Common myeloid progenitor, CD34-positive (primary cell): Measurements from ENCODE around the gene CDH13.

ENCODE experiments used
- CTCF ChIA-PET: fragments of 350-600 bp; sonication (Branson Sonifier 250); formaldehyde crosslinking; loops from one replicate; lab custom pipeline; 2021; ENCODE audit warnings: antibody characterized with exemption; lab: Charles Lee
- POLR2A ChIA-PET: fragments of 350-600 bp; sonication (Branson Sonifier 250); formaldehyde crosslinking; loops from one replicate; lab custom pipeline; 2021; ENCODE audit warnings: antibody characterized with exemption; lab: Charles Lee
- DNase-seq, 3 donors: peaks; one replicate each; pipeline versions ENCODE4 v3.0.0 to v3.0.0-alpha.2; 2013
- H3K27ac ChIP-seq, 2 experiments: 1 replicate in 1 of 2; 2 replicates in 1 of 2; pipeline ENCODE4 v1.7.0; 2013; ENCODE audit warnings: inconsistent platforms in 2 of 2, low read length in 2 of 2, mild to moderate bottlenecking in 2 of 2, low read depth in 1 of 2, moderate library complexity in 1 of 2; ENCODE audit not compliant: severe bottlenecking in 2 of 2, insufficient read depth in 1 of 2, poor library complexity in 1 of 2
- H3K27me3 ChIP-seq, 5 experiments: replicated peaks in 2 of 5; 1 replicate in 3 of 5; 2 replicates in 2 of 5; pipeline versions ENCODE4 v1.6.1 to v1.7.0; 2013; ENCODE audit warnings: low read length in 4 of 5, mild to moderate bottlenecking in 2 of 5, moderate library complexity in 2 of 5, inconsistent platforms in 1 of 5; ENCODE audit not compliant: insufficient read depth in 5 of 5, control insufficient read depth in 4 of 5
- H3K36me3 ChIP-seq, 4 experiments: 1 replicate in 2 of 4; 2 replicates in 2 of 4; pipeline versions ENCODE4 v1.6.1 to v1.7.0; 2013; ENCODE audit warnings: low read length in 3 of 4, control low read depth in 1 of 4, mild to moderate bottlenecking in 1 of 4; ENCODE audit not compliant: control insufficient read depth in 4 of 4, insufficient read depth in 4 of 4
- H3K4me1 ChIP-seq, 4 experiments: 1 replicate in 3 of 4; 2 replicates in 1 of 4; pipeline versions ENCODE4 v1.6.1 to v1.7.1; 2013; ENCODE audit warnings: low read length in 3 of 4, mild to moderate bottlenecking in 3 of 4, control low read depth in 1 of 4, inconsistent platforms in 1 of 4, moderate library complexity in 1 of 4; ENCODE audit not compliant: control insufficient read depth in 4 of 4, insufficient read depth in 4 of 4; ENCODE audit errors: control extremely low read depth in 1 of 4
- H3K4me3 ChIP-seq, 7 experiments: 1 replicate in 4 of 7; 2 replicates in 3 of 7; pipeline versions ENCODE4 v1.5.1 to v1.7.0; 2013; ENCODE audit warnings: mild to moderate bottlenecking in 7 of 7, low read length in 6 of 7, moderate library complexity in 6 of 7, inconsistent platforms in 2 of 7, low read depth in 2 of 7, control low read depth in 1 of 7; ENCODE audit not compliant: insufficient read depth in 4 of 7, control insufficient read depth in 1 of 7; ENCODE audit errors: extremely low read depth in 1 of 7
- H3K9me3 ChIP-seq, 5 experiments: 1 replicate in 4 of 5; 2 replicates in 1 of 5; pipeline versions ENCODE4 v1.6.1 to v1.7.1; 2013; ENCODE audit warnings: low read length in 4 of 5, mild to moderate bottlenecking in 2 of 5, inconsistent platforms in 1 of 5, low read depth in 1 of 5, moderate library complexity in 1 of 5; ENCODE audit not compliant: control insufficient read depth in 4 of 5, insufficient read depth in 2 of 5; ENCODE audit errors: control extremely low read depth in 1 of 5
- WGBS: methylation state at CpG from one replicate; pipeline ENCODE4 v1.1.5; 2013; ENCODE audit not compliant: insufficient coverage; 5-methylcytosine and 5-hydroxymethylcytosine counted together

Gene CDH13

DNA sequence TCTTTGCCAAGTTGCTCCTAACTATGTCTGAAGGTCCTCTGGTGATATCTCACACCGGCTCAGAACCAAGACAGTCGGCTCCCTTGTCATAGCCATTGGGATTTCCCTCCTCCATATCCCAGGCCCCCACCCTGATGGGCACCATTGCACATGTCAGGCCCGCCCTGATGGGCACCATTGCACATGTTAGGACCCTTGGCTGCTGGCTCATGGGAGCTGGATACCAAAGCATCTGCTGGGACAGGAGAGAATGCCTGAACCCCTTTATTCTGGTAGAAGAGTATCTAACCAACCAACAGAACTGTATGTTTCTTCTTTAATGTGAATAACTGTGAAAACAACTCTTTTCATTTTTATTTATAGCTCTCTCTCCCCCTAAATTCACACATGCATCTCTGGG is 726.5 kb downstream of the CDH13 start:
- Histone ChIP-seq H3K4me1 (no peaks in the 10 kb centered on the region), H3K27me3 (no peaks in the 10 kb centered on the region), H3K4me3 (no peak overlapping the region), H3K36me3 (no peaks in the 10 kb centered on the region), H3K9me3 (no peaks in the 10 kb centered on the region), H3K27ac (no peak overlapping the region)
- POLR2A ChIA-PET = no interaction called here
- WGBS = 100% methylated on average over 3 of the region's 3 CpGs
- CTCF ChIA-PET = no interaction called here
- DNase-seq = no peak

DNA sequence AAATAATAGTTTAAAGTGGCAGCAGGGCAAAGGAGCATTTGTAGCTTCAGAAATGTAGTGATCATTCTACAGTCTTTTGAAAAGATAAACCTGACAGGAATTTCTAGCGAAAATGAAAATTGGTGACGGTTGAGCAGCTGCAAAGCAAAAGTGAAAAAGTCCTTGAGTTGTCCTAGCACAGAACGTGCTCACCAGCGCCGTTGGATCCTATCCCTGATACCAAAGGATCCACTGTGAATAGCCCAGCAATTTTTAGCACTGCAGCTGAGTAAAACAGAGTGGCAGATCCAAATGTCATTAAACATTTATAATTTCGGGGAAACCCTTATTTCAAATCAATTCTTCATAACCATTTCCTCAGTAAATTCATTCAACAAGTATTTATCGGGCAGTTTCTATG is 727.2 kb downstream of the CDH13 start:
- CTCF ChIA-PET = no interaction called here

DNA sequence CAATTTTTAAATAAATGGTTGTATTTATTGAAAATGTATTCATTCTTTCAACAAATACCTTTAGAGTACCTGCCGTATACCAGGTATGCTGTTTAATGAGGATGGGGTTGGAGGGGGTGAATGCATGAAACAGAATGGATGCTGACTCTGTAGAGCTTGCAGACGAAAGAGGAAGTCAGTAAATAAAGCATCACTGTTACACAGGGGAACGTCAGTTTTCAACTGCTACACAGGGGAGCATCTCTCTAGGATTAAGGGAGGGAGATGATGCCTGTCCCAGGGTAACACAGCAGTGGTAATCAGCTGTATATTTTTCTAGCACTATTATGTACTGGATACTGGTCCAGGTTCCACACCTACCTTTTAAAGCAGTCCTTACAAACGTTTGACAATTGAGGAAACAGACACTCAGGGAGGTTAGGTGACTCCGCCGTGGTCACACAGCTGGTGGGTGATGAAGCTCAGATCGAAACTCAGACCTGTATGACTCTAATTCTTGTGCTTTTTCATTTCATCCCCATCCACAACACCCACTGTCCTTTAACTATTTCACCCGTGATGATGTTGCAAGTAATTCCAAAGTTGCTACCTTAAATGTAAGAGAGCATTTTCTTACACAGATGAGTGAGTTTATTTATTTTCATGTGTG is 728.9 kb downstream of the CDH13 start:
- Histone ChIP-seq H3K4me1 (no peaks in the 10 kb centered on the region), H3K36me3 (no peaks in the 10 kb centered on the region), H3K9me3 (no peaks in the 10 kb centered on the region), H3K4me3 (no peak overlapping the region), H3K27me3 (no peaks in the 10 kb centered on the region), H3K27ac (no peak overlapping the region)
- ChIA-PET CTCF (interaction anchor here (1.7 to 2.5 kb wide), 2 partner anchors 9 to 10 kb away, joined by 4 to 8 read pairs; no protein-coding TSS in a partner anchor), POLR2A (no interaction called here)
- no peak for DNase-seq
- 34% methylated on average over 4 of the region's 8 CpGs for WGBS

More for the DNA sequence above, 727.2 kb downstream of the CDH13 start:
- 92% methylated on average over 4 of the region's 7 CpGs for WGBS
- no peak for DNase-seq
- no peaks in the 10 kb centered on the region for H3K36me3 ChIP-seq
- POLR2A ChIA-PET = no interaction called here
- H3K27me3 ChIP-seq = no peaks in the 10 kb centered on the region
- H3K27ac ChIP-seq = no peak overlapping the region
- H3K9me3 ChIP-seq = no peaks in the 10 kb centered on the region
- H3K4me3 ChIP-seq = no peak overlapping the region
- no peaks in the 10 kb centered on the region for H3K4me1 ChIP-seq

GRCh38 chr16:83356266-83356665 is 729.5 kb downstream of the CDH13 start:
- CTCF ChIA-PET = interaction anchor here (1.0 to 2.5 kb wide), 3 partner anchors 9 to 11 kb away, joined by 4 to 8 read pairs (median 4); no protein-coding TSS in a partner anchor
- DNase-seq = peak; percentile 19 to 47 (median 46)
- Histone ChIP-seq H3K27me3 (no peaks in the 10 kb centered on the region), H3K36me3 (no peaks in the 10 kb centered on the region), H3K9me3 (no peaks in the 10 kb centered on the region), H3K4me3 (no peak overlapping the region), H3K4me1 (no peaks in the 10 kb centered on the region), H3K27ac (no peak overlapping the region)
- 5% methylated on average over 3 of the region's 4 CpGs for WGBS
- POLR2A ChIA-PET = no interaction called here

DNA sequence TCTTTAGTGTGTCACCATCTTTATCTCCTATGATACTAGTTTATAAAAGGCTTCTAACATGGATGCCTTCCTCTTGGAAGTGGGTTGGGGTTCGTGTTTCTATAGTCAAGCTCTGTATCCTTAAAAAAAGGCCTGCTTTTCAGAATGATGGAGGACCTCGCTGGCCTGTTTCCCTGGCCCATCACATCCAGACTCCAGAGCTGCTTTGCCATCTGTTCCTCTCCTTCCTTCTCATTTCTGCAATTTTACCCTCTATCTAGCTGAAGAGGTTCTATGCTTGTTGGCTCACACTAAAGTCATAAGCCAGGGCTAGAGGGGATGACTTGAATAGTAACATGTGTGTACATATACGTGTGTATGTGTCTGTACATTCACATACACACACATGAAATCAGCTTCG is 730.2 kb downstream of the CDH13 start:
- ChIA-PET POLR2A (no interaction called here), CTCF (interaction anchor here (1.0 to 2.5 kb wide), 2 partner anchors 9 to 11 kb away, joined by 4 to 8 read pairs; no protein-coding TSS in a partner anchor)
- Histone ChIP-seq H3K9me3 (no peaks in the 10 kb centered on the region), H3K36me3 (no peaks in the 10 kb centered on the region), H3K4me1 (no peaks in the 10 kb centered on the region), H3K4me3 (no peak overlapping the region), H3K27ac (no peak overlapping the region), H3K27me3 (no peaks in the 10 kb centered on the region)
- DNase-seq = no peak
- 68% methylated on average over 3 of the region's 4 CpGs for WGBS

GRCh38 chr16:83363521-83363920 is 736.8 kb downstream of the CDH13 start:
- no peak overlapping the region for H3K4me3 ChIP-seq

DNA sequence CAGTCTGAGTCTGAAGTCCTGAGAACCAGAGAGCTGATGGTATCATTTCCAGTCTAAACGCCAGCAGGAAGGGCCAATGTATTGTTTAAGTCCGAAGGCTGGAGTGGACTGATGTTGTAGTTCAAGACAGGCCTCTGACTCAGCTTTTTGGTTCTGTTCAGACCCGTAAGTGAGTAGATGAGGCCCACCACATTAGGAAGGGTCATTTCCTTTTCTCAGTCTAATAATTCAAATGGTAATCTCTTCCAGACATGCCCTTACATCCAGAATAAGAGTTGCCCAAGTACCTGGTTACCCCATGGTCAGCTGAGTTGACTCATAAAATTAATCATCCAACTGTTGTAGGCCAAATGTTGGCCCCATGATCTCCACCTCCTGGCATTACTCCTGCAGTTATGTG is 738.4 kb downstream of the CDH13 start:
- no peak overlapping the region for H3K27ac ChIP-seq
- H3K4me3 ChIP-seq = no peak overlapping the region
- H3K36me3 ChIP-seq = no peaks in the 10 kb centered on the region
- no peaks in the 10 kb centered on the region for H3K4me1 ChIP-seq
- CTCF ChIA-PET = interaction anchor here (0.5 to 1.3 kb wide), 2 partner anchors 9 to 15 kb away, joined by 3 to 4 read pairs; no protein-coding TSS in a partner anchor
- 17% methylated on average over 2 of the region's 3 CpGs for WGBS
- H3K27me3 ChIP-seq = peaks cover 0 to 2% (median 0%) of the 10 kb centered on the region in 5 experiments
- no peak for DNase-seq
- peaks cover 0 to 1% (median 0%) of the 10 kb centered on the region in 5 experiments for H3K9me3 ChIP-seq
- POLR2A ChIA-PET = no interaction called here

More at GRCh38 chr16:83363521-83363920, 736.8 kb downstream of the CDH13 start:
- H3K9me3 ChIP-seq = no peaks in the 10 kb centered on the region
- WGBS = 94% methylated on average over 4 of the region's 4 CpGs
- POLR2A ChIA-PET = no interaction called here
- no peaks in the 10 kb centered on the region for H3K4me1 ChIP-seq
- peaks cover 0 to 2% (median 0%) of the 10 kb centered on the region in 5 experiments for H3K27me3 ChIP-seq
- DNase-seq = no peak
- H3K36me3 ChIP-seq = no peaks in the 10 kb centered on the region
- CTCF ChIA-PET = interaction anchor here (1.1 kb wide), 1 partner anchor 14 kb away, joined by 3 read pairs; no protein-coding TSS in a partner anchor
- no peak overlapping the region for H3K27ac ChIP-seq
